SKM-1 treated with dmso at 0.1 percent for 144 hours (cell line): ENCODE data around the gene TPM2.

Source experiments
- DNase-seq: peaks from one replicate; lab custom pipeline; 2025; ENCODE audit not compliant: unreplicated experiment; lab: John Stamatoyannopoulos, UW

The TPM2 gene

DNA sequence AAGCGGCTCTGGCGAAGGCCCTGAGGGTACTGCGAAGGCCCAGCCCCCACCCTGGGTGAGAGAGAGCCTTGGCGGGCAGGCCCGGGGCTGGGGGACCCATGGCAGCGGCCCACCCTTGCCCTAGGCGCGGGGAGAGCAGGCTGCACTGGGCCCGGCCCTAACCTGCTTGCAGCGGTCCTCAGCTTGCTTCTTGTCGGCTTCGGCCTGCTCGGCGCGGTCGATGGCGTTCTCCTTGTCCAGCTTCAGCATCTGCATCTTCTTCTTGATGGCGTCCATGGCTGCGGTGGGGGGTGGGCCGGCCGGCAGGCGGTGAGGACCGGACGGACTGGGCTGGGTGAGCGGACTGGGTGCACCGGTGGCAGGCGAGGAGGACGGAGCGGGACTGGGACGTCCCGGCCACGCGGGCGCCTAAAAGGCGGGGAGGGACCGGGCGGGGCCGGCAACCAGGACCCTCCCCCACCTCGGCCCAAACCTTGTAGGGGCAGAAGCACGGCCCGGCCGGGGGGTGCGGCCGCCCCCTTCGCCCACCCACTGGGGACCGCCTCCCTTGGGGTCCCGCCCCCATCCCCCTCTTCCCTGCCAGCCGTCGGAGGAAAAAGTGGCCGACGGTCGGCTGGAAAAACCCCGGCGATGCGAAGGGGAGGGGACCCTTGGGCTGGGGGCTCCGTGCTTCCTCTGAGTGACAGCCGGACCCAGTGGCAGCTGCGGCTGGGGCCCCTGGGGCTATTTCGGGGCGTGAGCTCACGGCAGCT, at the start of gene TPM2:
TSS of gene TPM2 (minus strand) at position 384 of the 752 bp plus-strand sequence. CDS start at position 276, 108 bp downstream.
- DNase-seq = no peak

DNA sequence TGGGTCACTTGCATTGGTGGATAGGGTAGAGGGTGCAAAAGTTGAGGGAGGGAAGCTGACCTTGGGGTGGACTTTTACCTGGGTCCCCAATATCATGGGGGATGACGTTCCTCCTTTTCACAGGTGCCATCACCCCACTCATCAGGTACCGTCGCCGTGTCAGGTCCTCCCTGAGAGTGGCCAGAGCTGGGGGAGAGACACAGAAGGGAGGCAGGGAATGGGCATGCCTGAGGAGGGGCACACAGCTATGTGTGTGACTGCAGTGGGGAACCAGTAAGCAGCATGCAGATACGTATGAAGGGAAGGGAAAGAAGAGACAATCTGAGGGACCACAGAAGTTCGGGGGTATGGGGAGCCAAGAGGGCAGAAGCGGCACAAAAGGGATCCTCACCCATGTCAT, 49.2 kb upstream of the TPM2 start:
- no peak for DNase-seq

DNA sequence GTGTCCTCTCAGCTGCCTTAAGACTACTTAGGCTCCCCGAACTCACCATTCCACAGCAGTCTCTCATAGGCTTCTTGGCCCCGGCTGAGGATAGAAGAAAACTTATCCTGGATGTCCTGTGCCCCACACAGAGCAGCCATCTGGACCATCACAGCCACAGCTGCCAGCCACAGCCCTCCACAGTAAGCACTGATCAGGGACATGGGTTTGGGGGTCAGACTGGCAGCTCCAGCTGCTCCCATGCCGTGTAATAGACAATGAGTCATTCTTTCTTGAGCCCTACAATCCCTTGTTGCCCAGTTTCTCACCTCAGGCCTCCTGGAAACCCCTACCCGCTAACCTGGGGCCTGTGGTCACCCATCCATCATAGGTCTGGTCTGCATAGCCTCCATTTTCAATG, 48.5 kb upstream of the TPM2 start:
- DNase-seq = no peak

DNA sequence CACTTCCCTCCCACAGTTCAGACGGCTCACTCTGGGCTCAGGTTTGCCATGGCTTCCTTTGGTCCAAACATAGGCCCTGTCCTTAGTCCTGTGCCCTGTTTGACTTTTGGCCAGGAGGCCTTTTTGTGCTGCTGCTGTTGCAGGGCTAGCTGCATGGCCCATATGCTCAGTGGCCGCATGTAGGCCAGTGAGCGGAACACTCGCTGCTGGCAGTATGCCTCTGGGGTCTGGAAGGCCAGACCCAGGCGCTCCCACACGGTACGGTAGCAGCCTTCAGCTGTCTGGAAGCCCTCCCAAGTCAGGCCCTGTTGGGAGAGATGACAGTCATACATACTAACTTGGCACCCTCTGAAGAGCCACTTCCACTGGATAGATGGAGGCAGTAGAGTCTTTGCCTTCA, 47.4 kb upstream of the TPM2 start:
- no peak for DNase-seq

DNA sequence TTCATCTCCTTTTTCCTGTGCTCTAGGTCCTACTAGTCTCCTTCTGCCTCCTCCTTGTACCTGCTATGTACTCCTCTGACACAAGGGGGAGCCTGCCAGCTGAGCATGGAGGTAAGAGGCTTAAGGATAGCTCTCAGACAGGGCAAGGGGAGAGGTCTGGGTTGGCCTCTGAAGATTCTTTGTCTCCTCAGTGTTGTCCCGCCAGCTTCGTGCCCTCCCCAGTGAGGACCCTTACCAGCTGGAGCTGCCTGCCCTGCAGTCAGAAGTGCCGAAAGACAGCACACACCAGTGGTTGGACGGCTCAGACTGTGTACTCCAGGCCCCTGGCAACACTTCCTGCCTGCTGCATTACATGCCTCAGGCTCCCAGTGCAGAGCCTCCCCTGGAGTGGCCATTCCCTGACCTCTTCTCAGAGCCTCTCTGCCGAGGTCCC, 46.5 kb upstream of the TPM2 start:
- peak; percentile 74 for DNase-seq

DNA sequence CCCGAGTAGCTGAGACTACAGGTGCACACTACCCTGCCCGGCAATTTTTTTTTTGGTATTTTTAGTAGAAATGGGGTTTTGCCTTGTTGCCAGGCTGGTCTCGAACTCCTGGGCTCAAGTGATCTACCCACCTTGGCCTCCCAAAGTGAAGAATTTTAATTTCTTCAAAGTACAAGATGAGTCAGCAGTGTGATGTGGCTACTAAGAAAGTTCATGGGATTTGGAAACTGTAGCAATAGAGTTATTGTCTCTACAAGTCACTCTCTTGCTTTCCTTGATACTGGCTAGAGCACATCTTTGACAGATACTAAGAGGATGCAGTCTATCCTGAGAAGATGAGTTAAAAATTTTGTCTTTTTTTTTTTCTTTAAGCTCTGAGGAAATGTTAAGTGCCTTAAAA, 44.4 kb upstream of the TPM2 start:
- no peak for DNase-seq

DNA sequence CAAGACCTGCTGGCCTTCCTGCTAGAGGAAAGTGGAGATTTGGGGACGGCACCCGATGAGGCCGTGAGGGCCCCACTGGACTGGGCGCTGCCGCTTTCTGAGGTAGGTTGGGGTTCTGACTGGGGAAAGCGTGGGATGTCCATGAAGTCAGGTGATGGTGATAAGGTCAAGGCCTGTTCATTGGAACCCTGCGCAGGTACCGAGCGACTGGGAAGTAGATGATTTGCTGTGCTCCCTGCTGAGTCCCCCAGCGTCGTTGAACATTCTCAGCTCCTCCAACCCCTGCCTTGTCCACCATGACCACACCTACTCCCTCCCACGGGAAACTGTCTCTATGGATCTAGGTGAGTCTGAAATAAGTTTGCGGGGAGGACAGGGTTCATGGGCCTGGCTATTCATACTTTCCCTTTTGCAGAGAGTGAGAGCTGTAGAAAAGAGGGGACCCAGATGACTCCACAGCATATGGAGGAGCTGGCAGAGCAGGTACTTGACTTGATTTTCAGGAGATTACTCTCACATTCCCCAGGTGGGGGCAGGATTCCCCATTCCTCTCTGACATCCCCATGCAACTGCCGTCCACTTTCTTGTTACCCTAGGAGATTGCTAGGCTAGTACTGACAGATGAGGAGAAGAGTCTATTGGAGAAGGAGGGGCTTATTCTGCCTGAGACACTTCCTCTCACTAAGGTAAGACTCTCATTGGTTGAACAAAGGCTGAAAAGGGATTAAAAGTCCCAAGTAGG, 43.2 kb upstream of the TPM2 start:
- no peak for DNase-seq

DNA sequence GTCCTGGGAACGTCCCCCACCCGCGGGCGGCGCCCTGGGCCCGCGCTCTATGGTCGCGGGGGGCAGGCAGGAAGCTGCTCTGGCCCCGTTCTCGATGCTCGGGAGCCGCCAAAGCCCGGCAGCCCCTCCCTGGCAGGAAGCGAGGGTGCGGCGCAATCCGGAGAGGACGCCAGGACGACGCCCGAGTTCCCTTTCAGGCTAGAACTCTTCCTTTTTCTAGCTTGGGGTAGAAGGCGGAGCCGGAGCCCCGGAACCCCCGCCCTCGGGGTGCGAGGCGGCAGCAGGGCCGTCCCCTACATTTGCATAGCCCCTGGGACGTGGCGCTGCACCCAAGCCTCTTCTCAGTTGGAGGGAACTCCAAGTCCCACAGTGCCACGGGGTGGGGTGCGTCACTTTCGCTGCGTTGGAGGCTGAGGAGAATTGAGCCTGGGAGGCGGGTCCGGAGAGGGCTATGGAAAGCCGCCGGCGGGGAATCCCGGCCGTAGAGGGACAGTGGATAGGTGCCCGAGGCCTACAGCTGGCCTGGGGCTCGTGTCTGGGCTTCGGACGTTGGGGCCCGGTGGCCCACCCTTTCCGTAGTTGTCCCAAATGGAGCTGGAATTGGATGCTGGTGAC, 42.6 kb upstream of the TPM2 start, which contains the start of the genes CREB3 and TLN1:
TSS of gene CREB3 (plus strand) at position 482 of the 615 bp plus-strand sequence. CDS start at position 589, 107 bp downstream.
TSS of gene TLN1 (minus strand) at position 11 of the 615 bp plus-strand sequence. CDS start 6,501 bp downstream, outside the sequence.
- DNase-seq = peak; percentile 98

DNA sequence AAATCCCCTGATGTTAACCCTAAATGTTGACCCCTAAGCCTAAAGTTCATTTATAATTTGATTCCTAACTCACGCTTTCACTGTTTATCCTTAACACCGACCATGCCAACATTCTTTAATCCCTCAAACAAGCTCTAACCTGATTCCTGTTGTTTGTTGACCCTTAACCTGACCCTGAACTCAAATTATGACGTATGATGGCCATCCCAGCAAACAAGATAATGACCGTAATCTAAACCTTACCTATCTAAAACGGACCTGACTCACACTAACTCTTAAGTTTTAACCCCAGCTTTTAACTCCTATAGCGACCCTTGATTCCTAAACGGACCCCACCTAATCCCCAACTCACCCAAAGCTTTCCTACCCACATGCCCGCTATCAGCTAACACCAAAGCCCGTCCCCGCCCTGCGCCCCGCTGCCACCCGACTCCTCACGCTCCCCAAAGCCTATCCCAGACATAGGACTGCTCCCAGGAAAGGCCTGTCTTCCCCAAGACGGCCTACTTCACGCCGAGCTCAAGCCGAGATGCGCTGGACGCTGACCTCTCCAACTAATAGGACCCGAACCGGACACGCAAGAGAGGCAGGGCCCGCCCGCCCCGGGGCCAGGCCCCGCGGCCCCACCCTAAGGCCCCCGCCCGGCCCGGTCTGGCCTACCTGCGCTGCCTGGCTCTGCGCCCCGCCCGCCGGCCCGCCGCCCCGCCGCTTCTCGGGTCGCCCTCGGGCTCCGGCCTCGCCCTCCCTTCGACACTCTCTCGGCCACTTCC, 41.9 kb upstream of the TPM2 start:
- no peak for DNase-seq

DNA sequence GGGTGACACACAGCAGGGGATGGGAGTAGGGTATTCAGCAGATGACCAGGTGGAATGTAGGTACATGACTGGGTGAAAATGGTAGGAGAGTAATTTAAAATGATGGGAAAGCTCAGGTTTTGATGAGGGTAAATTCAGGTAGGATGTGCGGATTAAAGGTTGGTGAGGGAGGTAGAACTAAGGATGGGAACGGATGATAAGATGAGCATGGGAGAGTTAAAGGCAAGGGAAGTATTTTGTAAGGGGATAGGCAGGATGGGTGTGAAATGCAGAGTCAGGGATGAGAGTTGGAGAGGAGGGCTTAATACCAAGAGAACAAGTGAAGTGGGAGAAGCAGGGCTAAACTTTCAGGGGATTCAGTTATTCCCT, 40.7 kb upstream of the TPM2 start:
- no peak for DNase-seq

DNA sequence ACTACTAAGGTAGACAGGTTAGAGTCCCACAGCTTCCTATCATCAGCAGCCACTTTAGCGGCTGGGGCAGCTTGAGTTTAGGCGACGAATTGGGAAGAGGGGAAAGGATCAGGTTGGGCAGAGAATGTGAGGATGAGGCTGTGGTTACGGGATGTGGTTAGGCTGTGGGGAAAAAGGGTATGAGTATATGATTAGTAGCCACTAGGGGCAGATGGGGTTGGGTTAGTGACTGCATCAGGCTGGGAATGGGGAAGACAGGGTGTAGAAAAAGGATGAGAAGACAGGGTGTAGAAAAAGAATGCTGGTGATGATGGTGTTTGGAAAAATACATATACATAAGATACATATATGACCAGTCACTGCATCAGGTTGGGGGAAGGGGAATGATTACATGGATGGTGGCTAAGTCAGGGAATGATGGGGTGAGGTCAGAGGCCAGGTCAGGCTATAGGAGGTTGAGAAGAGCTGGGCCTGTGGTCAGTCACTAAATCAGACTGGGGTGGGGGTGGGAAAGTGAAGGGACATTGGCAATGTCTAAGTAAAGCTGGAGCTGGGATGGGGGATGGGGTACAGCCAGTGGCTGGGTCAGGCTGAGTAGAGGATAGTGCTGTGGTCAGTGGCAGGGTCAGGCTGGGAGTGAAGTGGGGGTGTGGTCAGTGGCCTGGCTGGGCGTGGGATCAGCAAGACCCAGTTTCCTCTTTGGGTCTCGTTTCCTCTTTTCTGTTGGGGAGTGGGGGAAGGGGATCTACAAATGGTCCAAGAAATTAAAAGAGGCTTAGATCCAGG, 40.2 kb upstream of the TPM2 start:
- peak; percentile 76 for DNase-seq

DNA sequence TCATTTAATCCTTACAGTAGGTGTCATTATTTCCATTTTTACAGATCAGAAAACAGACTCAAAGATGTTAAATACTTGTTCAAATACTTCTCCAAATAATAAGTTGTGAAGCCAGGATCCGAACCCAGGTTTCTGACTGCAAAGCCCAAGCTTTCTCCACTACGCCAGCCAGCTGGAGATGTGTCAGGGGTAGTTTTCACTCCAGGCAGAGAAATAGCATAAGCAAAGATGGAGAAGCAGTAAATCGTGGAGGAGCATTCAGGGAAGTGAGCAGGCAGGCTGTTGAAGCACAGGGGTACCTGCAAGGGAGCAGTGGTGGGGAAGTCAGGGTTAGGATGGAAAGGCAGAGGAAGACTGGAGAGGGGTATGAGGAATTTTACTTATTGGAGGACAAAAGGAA, 39.4 kb upstream of the TPM2 start:
- no peak for DNase-seq

DNA sequence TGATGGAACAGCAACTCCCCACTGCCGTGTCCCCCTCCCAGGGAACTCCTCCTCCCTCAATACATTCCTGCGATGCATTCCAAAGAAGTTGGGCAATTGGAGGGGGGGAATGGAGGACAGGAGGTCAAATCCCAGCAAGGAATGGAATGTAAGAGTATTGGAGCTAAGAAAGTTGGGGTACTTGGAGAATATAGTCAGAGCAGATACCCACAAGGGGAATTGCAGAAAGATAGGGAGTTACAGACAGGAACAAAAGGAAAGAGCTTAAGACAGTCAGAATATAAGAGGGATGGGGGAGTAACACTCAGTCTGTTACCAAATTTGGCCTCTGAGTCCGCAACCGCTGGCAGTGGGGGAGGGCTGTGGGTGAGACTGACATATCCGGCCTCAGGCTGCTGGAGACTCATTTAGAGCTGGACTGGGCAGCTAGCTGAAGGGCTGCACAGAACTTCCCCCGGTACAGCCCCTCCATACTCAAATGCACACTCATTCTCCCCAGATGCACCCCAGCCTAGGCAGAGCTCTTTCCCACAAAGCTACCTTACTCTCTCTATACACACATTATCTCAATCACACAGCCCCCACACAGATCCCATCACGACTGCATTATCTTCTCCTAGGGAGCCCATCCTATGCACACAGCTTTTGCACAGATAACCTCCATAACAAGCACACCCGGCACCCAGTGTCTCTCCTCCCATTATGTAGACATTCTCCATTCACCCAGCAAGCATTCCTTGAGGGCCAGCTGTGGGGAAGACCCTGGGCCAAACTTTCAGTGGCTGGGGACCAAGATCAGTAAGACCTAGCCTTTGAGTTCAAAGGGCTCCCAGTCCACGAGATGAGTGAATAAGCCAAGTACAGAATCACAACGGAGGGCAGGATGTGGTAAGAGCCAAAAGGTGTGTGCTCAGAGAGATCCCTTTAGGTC, 38.6 kb upstream of the TPM2 start:
- DNase-seq = peak; percentile 56

DNA sequence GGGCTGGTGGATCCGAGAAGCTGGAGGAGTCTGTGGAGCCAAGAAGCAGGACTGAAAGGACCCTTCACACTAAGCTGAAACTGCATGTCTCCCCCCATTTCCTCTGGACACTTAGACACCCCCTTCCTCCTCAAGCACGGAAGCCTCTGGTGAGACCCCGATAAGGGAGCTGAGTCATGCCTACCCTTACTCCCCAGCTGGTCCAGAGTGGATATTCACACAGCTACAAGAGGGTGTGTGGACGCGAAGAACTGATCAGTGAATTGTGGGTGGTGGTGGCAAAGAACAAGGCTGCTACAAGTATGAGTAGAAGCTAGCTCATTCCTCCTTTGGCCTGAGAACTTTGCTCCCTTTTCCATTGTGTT, 37.9 kb upstream of the TPM2 start:
- DNase-seq = no peak

DNA sequence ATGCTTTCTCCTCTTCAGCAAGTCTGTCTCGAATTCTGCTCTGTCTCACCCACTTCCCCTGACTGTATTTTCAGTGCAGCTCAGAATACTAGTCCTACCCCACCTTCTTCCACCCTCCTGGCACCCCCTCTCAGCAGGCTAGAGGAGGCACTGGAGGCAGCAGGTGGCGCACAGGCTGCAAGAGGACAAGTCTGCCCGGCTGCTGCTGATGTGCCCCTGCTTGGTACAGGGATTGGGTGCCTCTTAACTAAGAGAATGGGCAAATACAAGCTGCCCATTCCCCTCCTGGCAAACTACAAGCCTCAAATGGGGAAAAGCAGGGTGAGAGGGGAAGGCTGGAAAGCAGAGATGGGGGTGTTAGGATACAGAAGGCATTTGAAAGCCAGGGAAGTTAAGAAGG, 37.2 kb upstream of the TPM2 start:
- peak; percentile 15 for DNase-seq

DNA sequence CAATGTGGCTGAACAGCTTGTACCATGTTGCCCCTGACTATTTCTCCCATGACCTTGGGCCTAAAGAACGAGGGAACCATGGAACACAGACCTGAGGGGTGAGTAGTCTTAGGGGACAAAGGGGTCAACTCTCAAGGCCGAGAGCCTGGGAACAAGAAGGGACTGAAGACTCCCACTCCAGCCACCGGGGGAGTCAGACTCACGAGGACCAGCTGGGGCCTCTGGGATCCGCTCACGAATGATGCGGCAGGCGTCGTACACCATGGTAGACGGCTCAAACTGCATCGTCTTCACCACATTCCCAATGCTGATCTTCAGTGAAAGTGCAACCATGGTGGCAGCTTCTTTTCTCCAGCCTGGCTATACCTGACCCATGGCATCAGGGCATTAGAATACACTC, 35.6 kb upstream of the TPM2 start:
- DNase-seq = no peak

DNA sequence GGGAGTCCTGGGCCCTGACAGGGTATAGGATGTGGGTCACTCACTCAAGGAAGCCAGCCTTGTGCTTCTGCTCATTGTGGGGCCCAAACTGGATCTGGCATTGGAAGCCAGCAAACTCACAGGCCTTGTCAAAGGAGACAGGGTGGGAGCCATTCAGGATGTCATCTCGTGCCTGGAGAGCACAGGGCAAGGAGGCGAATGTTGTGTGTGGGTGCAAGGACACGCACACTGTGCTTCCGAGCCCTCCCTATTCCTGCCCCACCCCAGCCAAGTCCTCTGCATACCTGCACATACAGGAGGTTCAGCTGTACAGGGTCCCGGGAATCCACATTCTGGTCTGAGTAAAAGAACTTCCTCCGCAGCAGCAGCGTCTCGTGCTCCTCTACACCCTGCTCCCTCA, 34.2 kb upstream of the TPM2 start:
- DNase-seq = no peak

DNA sequence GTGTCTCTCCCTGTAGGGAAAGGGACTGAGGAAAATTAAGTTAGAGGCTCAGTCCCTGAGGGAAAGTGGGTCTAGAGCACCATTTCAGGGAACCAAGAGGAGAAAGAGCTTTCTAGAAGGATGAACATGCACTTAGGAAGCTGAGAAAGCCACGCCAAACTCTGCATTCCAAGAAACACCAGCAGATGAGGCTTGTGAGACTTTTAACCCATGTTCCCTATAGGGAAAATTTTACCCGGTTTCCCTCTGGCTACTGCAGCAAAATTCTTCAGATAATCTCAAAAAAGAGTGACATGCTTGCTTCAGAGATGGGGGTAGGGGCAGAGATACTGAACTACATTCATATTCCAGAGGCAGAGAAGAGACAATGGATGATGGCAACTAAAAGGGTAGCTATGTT, 33.7 kb upstream of the TPM2 start:
- no peak for DNase-seq

DNA sequence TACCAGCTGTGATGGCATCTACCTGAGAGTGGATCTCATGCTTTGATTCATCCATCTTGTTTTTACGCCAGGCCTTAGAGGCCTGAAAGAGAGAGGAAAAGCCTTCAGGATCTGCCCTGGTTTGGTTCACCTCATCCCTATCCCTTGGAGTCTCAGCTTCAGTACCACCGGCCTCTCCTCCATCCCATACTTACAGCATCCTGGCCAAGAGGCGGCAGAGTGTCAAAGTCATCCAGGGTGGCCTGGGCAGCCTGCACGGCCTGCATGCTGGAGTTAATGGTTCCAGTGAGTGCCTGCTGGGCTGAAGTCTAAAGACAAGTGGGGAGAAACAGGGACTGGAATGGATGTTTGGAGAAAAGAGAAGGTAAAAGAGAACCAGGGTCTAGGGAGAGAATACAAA, 29.8 kb upstream of the TPM2 start:
- no peak for DNase-seq
